ENCODE measurements around the gene TLL1.

The TLL1 gene

DNA sequence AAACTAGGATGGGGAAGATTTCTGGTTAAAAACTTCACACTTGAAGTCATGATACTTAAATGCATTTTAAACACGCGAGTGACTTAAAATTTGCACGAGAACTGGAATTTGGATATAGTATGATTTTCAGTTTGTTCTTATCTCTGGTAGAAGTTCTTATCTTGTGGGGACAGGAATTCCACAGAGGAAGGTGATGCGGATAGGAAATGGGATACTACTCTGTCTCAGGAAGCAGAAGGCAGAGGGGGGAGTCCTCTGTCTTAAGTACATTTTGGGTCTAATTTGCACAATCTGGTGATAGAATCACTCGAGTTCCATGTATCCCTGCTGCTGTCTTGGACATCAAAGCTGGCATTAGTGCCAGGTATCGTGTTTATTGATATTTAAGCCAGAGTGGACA is 53.3 kb downstream of the TLL1 start:
- Histone ChIP-seq H3K9me3 (ENCODE audit: insufficient read depth, low read length) (no peaks in the 10 kb centered on the region), H3K9ac (ENCODE audit: low read length) (no peak overlapping the region), H3K4me1 (ENCODE audit: low read length) (peaks cover 12% of the 10 kb centered on the region), H2AFZ (ENCODE audit: low read depth, low read length) (no peak overlapping the region), H3K27me3 (ENCODE audit: low read depth, low read length) (no peaks in the 10 kb centered on the region), H3K4me3 (ENCODE audit: low read length) (no peak overlapping the region), H4K20me1 (ENCODE audit: insufficient read depth, low read length) (no peaks in the 10 kb centered on the region), H3K4me2 (ENCODE audit: low read length) (no peak overlapping the region), H3K27ac (ENCODE audit: low read length) (no peak overlapping the region), H3K36me3 (replicated peaks; ENCODE audit: low read depth, low read length) (no peaks in the 10 kb centered on the region), H3K79me2 (ENCODE audit: low read length) (no peaks in the 10 kb centered on the region)
- no peak for TF ChIP-seq EZH2phosphoT487 (IDR thresholded peaks at IDR 0.05; ENCODE audit: low read depth)
- TF ChIP-seq, protein P1, sequence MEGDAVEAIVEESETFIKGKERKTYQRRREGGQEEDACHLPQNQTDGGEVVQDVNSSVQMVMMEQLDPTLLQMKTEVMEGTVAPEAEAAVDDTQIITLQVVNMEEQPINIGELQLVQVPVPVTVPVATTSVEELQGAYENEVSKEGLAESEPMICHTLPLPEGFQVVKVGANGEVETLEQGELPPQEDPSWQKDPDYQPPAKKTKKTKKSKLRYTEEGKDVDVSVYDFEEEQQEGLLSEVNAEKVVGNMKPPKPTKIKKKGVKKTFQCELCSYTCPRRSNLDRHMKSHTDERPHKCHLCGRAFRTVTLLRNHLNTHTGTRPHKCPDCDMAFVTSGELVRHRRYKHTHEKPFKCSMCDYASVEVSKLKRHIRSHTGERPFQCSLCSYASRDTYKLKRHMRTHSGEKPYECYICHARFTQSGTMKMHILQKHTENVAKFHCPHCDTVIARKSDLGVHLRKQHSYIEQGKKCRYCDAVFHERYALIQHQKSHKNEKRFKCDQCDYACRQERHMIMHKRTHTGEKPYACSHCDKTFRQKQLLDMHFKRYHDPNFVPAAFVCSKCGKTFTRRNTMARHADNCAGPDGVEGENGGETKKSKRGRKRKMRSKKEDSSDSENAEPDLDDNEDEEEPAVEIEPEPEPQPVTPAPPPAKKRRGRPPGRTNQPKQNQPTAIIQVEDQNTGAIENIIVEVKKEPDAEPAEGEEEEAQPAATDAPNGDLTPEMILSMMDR (IDR thresholded peaks at IDR 0.05; ENCODE audit: low read depth, low read length), result no peak

DNA sequence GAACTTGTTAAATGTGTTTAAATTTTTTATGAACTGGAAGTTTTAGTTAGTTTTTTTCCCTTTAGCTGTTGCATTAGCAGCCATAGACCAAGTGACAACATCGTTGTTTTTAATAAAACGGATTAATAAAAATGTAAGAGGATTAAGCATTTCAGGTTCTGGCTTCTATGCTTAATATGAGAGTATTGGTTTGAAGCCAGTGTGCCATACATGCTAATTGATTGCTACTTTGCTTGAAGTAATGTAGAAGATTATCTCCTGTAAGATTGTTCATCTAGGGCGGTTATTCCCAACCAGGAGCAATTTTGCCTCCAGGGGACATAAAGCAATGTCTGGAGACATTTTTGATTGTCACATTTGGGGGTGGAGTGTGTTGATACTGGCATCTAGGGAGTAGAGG is 54.3 kb downstream of the TLL1 start:
- Histone ChIP-seq H3K9me3 (ENCODE audit: insufficient read depth, low read length) (no peaks in the 10 kb centered on the region), H2AFZ (ENCODE audit: low read depth, low read length) (no peak overlapping the region)

DNA sequence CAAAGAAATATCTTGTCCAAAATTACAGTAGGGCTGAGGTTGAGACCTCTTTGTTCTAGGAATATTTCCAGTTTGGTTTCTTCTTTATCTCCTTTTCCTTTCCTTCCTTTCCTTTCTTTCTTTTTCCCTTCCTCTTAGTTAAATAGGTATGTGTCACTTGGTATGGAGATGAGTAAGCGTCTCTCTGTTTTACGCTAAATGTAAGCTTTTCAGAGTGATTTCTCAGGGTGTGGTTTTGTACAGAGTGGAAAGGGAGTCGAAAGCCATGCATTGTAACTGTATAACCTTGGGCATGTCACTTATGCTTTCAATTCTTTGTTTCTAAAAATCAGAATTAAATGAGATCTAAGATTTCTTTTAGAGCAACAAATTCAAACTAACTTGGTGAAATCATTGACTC is 54.8 kb downstream of the TLL1 start:
- Histone ChIP-seq H2AFZ (ENCODE audit: low read depth, low read length) (no peak overlapping the region), H3K9me3 (ENCODE audit: insufficient read depth, low read length) (no peaks in the 10 kb centered on the region), H3K79me2 (ENCODE audit: low read length) (no peaks in the 10 kb centered on the region), H3K4me1 (ENCODE audit: low read length) (peaks cover 10% of the 10 kb centered on the region), H3K4me3 (ENCODE audit: low read length) (peak overlapping the region; percentile 4; the same call in 1 of the 2 replicates), H3K27ac (ENCODE audit: low read length) (no peak overlapping the region), H3K27me3 (ENCODE audit: low read depth, low read length) (no peaks in the 10 kb centered on the region), H4K20me1 (ENCODE audit: insufficient read depth, low read length) (no peaks in the 10 kb centered on the region), H3K9ac (ENCODE audit: low read length) (no peak overlapping the region), H3K4me2 (ENCODE audit: low read length) (peak overlapping the region; percentile 30), H3K36me3 (replicated peaks; ENCODE audit: low read depth, low read length) (no peaks in the 10 kb centered on the region)
- TF ChIP-seq, protein P1 (IDR thresholded peaks at IDR 0.05; ENCODE audit: low read depth, low read length), result no peak
- TF ChIP-seq EZH2phosphoT487 (IDR thresholded peaks at IDR 0.05; ENCODE audit: low read depth), result no peak

More for the DNA sequence above, 54.3 kb downstream of the TLL1 start:
- Histone ChIP-seq H3K27me3 (ENCODE audit: low read depth, low read length) (no peaks in the 10 kb centered on the region), H3K4me2 (ENCODE audit: low read length) (no peak overlapping the region), H3K79me2 (ENCODE audit: low read length) (no peaks in the 10 kb centered on the region), H3K27ac (ENCODE audit: low read length) (no peak overlapping the region), H4K20me1 (ENCODE audit: insufficient read depth, low read length) (no peaks in the 10 kb centered on the region), H3K9ac (ENCODE audit: low read length) (no peak overlapping the region), H3K36me3 (replicated peaks; ENCODE audit: low read depth, low read length) (no peaks in the 10 kb centered on the region), H3K4me3 (ENCODE audit: low read length) (no peak overlapping the region), H3K4me1 (ENCODE audit: low read length) (peaks cover 10% of the 10 kb centered on the region)
- TF ChIP-seq EZH2phosphoT487 (IDR thresholded peaks at IDR 0.05; ENCODE audit: low read depth), result no peak
- TF ChIP-seq, protein P1 (IDR thresholded peaks at IDR 0.05; ENCODE audit: low read depth, low read length), result no peak

DNA sequence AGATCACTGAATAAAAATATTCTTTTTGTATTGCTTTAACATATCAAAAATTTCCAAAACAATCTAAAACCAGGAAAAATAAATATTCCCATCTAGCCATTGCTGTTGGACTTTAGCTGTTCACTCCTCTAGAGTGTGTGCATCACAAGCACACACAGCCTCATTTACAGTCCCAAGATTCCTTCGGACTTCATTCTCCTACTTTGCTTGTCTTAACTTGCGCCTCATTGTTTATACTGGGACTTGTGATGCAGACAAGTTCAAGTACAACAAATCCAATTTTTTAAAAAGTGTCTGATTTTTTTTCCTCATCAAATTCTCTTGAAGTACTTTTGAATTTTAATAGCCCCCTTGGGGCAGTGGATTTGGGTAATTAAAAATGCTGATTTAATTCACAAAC is 55.6 kb downstream of the TLL1 start:
- H4K20me1 ChIP-seq (ENCODE audit: insufficient read depth, low read length), result no peaks in the 10 kb centered on the region
- TF ChIP-seq EZH2phosphoT487 (IDR thresholded peaks at IDR 0.05; ENCODE audit: low read depth), result no peak
- TF ChIP-seq, protein P1 (IDR thresholded peaks at IDR 0.05; ENCODE audit: low read depth, low read length), result no peak
- H3K27ac ChIP-seq (ENCODE audit: low read length), result no peak overlapping the region
- H2AFZ ChIP-seq (ENCODE audit: low read depth, low read length), result no peak overlapping the region
- no peaks in the 10 kb centered on the region for H3K9me3 ChIP-seq (ENCODE audit: insufficient read depth, low read length)
- H3K4me1 ChIP-seq (ENCODE audit: low read length), result peaks cover 10% of the 10 kb centered on the region
- H3K79me2 ChIP-seq (ENCODE audit: low read length), result no peaks in the 10 kb centered on the region
- no peaks in the 10 kb centered on the region for H3K36me3 ChIP-seq (replicated peaks; ENCODE audit: low read depth, low read length)
- H3K4me3 ChIP-seq (ENCODE audit: low read length), result no peak overlapping the region
- no peak overlapping the region for H3K4me2 ChIP-seq (ENCODE audit: low read length)
- H3K9ac ChIP-seq (ENCODE audit: low read length), result no peak overlapping the region
- H3K27me3 ChIP-seq (ENCODE audit: low read depth, low read length), result no peaks in the 10 kb centered on the region
